Pancreas (tissue), 10 donors: ENCODE measurements around the gene MFSD12. TPM values are rescaled to one million over a fixed set of nuclear protein-coding genes. Genes with fewer than 3 reads are reported as not detected.

Source experiments
- ATAC-seq, 4 donors: fragments of 200-7000 bp; cut with Tn5 transposase; one replicate each; pipeline versions ENCODE4 v1.8.0 to v1.9.1; 2020; ENCODE audit warnings: mild to moderate bottlenecking in 4 of 4, moderate library complexity in 4 of 4
- DNase-seq, 6 donors: peaks; one replicate each; pipeline ENCODE4 v3.0.0-alpha.2; 2020
- FAIRE-seq: peaks from 2 replicates; lab custom pipeline; 2012; peaks lifted over from hg19 to GRCh38; lab: Jason Lieb, UNC
- H3K27ac ChIP-seq, 4 donors: fragments of 200-600 bp; sonication (generic); 1 replicate in 3 of 4; 2 replicates in 1 of 4; pipeline versions ENCODE4 v1.5.0 to v1.8.0; 2020
- H3K27me3 ChIP-seq, 4 donors: fragments of 200-600 bp; one replicate each; pipeline ENCODE4 v1.8.0; 2021
- H3K36me3 ChIP-seq, 3 donors: fragments of 200-600 bp; sonication (generic) in 1 of 3; one replicate each; pipeline versions ENCODE4 v1.5.0 to v1.8.0; 2020 to 2021
- H3K4me1 ChIP-seq, 3 donors: fragments of 200-600 bp; one replicate each; pipeline ENCODE4 v1.8.0; 2021
- H3K4me3 ChIP-seq, 4 donors: fragments of 200-600 bp; sonication (generic) in 2 of 4; one replicate each; pipeline versions ENCODE4 v1.5.0 to v1.8.0; 2020 to 2021
- H3K9me3 ChIP-seq, 4 donors: fragments of 200-600 bp; one replicate each; pipeline ENCODE4 v1.8.0; 2021
- WGBS, 2 donors: extraction: QIAGEN DNeasy Blood & Tissue Kit; methylation state at CpG; one replicate each; pipeline ENCODE4 v1.1.7; 2013; 5-methylcytosine and 5-hydroxymethylcytosine counted together
- intact Hi-C, 3 donors: fragments of 100-400 bp; cut with DNase I; formaldehyde crosslinking; loops; one replicate each; pipeline versions ENCODE4 v1.11.1 to v1.14.2; 2022
- polyA plus RNA-seq, 2 donors: library from polyadenylated mRNA; stranded (reverse); fragments of 200-250 nt; gene quantifications; one replicate each; pipeline ENCODE4 v1.2.3, GENCODE V29; 2013
- total RNA-seq, 6 donors: library from RNA; stranded (reverse); fragmentation: NEBNext Ultra II Directional in 4 of 6; extraction: Animal tissue kit (Norgen Biotek cat#: 25700) in 4 of 6; gene quantifications; one replicate each; pipeline versions ENCODE4 v1.2.1 to v1.2.4, GENCODE V29; 2021 to 2023
- TF ChIP-seq, protein P1 (sequence below), 4 donors: fragments of 200-600 bp; sonication (generic) in 3 of 4; IDR thresholded peaks; one replicate each; pipeline versions ENCODE4 v1.5.0 to v1.8.0; 2021; ENCODE audit warnings: antibody characterized with exemption in 4 of 4
- donor health status: healthy with polysubstance abuse.
- donor health status: DM: no; HTN: no; CAD: no; lungs with moderate emphysema.
- donor health status: DM: no; HTN: no; CAD: no.
- donor health status: control.
- donor health status: control.
- donor health status: Bipolar disorder and iron deficiency.
- donor health status: DM: yes; HTN: yes; CAD: no.
- donor health status: DM: no; HTN: no; CAD: no.
- donor health status: DM: no; HTN: no; CAD: no.
- donor health status: DM: yes; HTN: yes; CAD: no.

MFSD12 gene
- total and polyA plus RNA-seq, 8 donors, result 24.8 to 53.8 (median 39.2) TPM

DNA sequence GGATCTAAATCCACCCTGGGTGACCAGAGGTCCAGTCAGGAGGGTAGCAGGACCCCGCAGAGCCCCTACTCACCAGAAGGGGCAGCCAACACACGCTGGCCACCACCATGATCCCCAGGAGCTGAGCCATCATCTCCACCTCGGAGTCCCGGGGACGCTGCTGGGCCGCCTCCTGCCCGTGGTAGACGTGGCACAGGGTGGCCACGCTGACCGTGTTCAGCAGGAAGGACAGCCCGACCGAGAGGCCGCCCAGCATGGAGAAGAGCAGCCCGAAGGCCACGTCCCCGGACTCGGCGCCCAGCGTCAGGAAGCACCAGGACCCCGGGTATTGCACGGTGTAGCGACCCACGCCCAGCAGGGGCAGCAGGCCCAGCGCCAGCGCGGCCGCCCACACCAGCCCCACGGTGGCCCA, 42.4 kb upstream of the MFSD12 start:
- 76 to 87% methylated on average over 27 to 28 of the region's 28 CpGs for WGBS, 2 donors
- ATAC-seq (no peak), FAIRE-seq (no peak), DNase-seq (peak in 1 of 6 donors; percentile 12)
- TF ChIP-seq, protein P1, sequence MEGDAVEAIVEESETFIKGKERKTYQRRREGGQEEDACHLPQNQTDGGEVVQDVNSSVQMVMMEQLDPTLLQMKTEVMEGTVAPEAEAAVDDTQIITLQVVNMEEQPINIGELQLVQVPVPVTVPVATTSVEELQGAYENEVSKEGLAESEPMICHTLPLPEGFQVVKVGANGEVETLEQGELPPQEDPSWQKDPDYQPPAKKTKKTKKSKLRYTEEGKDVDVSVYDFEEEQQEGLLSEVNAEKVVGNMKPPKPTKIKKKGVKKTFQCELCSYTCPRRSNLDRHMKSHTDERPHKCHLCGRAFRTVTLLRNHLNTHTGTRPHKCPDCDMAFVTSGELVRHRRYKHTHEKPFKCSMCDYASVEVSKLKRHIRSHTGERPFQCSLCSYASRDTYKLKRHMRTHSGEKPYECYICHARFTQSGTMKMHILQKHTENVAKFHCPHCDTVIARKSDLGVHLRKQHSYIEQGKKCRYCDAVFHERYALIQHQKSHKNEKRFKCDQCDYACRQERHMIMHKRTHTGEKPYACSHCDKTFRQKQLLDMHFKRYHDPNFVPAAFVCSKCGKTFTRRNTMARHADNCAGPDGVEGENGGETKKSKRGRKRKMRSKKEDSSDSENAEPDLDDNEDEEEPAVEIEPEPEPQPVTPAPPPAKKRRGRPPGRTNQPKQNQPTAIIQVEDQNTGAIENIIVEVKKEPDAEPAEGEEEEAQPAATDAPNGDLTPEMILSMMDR (IDR thresholded peaks at IDR 0.05), result no peak
- Histone ChIP-seq H3K4me3 (no peak overlapping the region), H3K36me3 (no peaks in the 10 kb centered on the region), H3K4me1 (no peaks in the 10 kb centered on the region), H3K9me3 (no peaks in the 10 kb centered on the region), H3K27me3 (no peaks in the 10 kb centered on the region), H3K27ac (no peak overlapping the region)
- intact Hi-C loops, result no loop called here

- Histone ChIP-seq H3K4me1 (no peaks in the 10 kb centered on the region), H3K4me3 (no peak overlapping the region), H3K27me3 (no peaks in the 10 kb centered on the region), H3K9me3 (no peaks in the 10 kb centered on the region), H3K27ac (no peak overlapping the region), H3K36me3 (no peaks in the 10 kb centered on the region)
- FAIRE-seq, result no peak
- peak in 1 of 6 donors; percentile 47 for DNase-seq
- WGBS, 2 donors, result 56 to 74% methylated on average over 34 of the region's 34 CpGs
- no peak for ATAC-seq
- TF ChIP-seq, protein P1 (IDR thresholded peaks at IDR 0.05), result no peak
- intact Hi-C loops, result no loop called here
Measured at GRCh38 chr19:3595521-3596061, 38.2 kb upstream of the MFSD12 start.

GRCh38 chr19:3593156-3593555, 35.8 kb upstream of the MFSD12 start:
- Histone ChIP-seq H3K27ac (no peak overlapping the region), H3K4me3 (no peak overlapping the region), H3K36me3 (no peaks in the 10 kb centered on the region), H3K4me1 (no peaks in the 10 kb centered on the region), H3K27me3 (no peaks in the 10 kb centered on the region), H3K9me3 (no peaks in the 10 kb centered on the region)
- TF ChIP-seq, protein P1 (IDR thresholded peaks at IDR 0.05), result no peak
- ATAC-seq (no peak), DNase-seq (peak in 1 of 6 donors; percentile 12), FAIRE-seq (no peak)
- 25 to 38% methylated on average over 11 of the region's 11 CpGs for WGBS, 2 donors
- intact Hi-C loops, result no loop called here

GRCh38 chr19:3591876-3592613, 34.7 kb upstream of the MFSD12 start:
- peak in 1 of 6 donors; percentile 15 for DNase-seq
- TF ChIP-seq, protein P1 (IDR thresholded peaks at IDR 0.05), result no peak
- H3K4me3 ChIP-seq, result no peak overlapping the region
- no peaks in the 10 kb centered on the region for H3K36me3 ChIP-seq
- no peak for FAIRE-seq
- H3K4me1 ChIP-seq, result no peaks in the 10 kb centered on the region
- ATAC-seq, result peak in 3 of 4 donors; percentile 38 to 62 (median 58)
- no peak overlapping the region for H3K27ac ChIP-seq
- no peaks in the 10 kb centered on the region for H3K27me3 ChIP-seq
- intact Hi-C loops, result no loop called here
- 57 to 62% methylated on average over 9 of the region's 9 CpGs for WGBS, 2 donors
- no peaks in the 10 kb centered on the region for H3K9me3 ChIP-seq
